IMR-90 (cell line): ENCODE results near the gene GRAMD2A.

ENCODE experiments used
- CEBPB ChIP-seq: IDR thresholded peaks from 2 replicates; pipeline ENCODE4 v1.6.1; 2012; ENCODE audit warnings: low read depth, low read length, improper control_type of control experiment
- MAZ ChIP-seq: IDR thresholded peaks from 2 replicates; pipeline ENCODE4 v1.6.1; 2012; ENCODE audit warnings: low read depth, mild to moderate bottlenecking, low read length, improper control_type of control experiment, moderate library complexity, borderline replicate concordance
- NFE2L2 ChIP-seq: fragments of 150-350 bp; IDR thresholded peaks from 2 replicates; pipeline ENCODE4 v1.6.1; 2016; ENCODE audit warnings: low read depth, mild to moderate bottlenecking, low read length
- POLR2A ChIP-seq: IDR thresholded peaks from 2 replicates; pipeline ENCODE4 v1.6.1; 2012; ENCODE audit warnings: mild to moderate bottlenecking, low read depth, low read length
- RCOR1 ChIP-seq: IDR thresholded peaks from 2 replicates; pipeline ENCODE4 v1.6.1; 2012; ENCODE audit warnings: mild to moderate bottlenecking, low read length, improper control_type of control experiment; ENCODE audit not compliant: insufficient replicate concordance
- RFX5 ChIP-seq: IDR thresholded peaks from 2 replicates; pipeline ENCODE4 v1.8.0; 2012; ENCODE audit warnings: low read depth, mild to moderate bottlenecking, low read length, moderate library complexity
- SMC3 ChIP-seq: fragments of 150-350 bp; IDR thresholded peaks from 2 replicates; pipeline ENCODE4 v1.6.1; 2016; ENCODE audit warnings: low read depth, mild to moderate bottlenecking, antibody characterized with exemption, low read length, moderate library complexity
- TF ChIP-seq, protein P1 (sequence below): conservative IDR thresholded peaks from 2 replicates; pipeline ENCODE4 v1.5.1; 2012; ENCODE audit warnings: mild to moderate bottlenecking, low read depth, low read length, improper control_type of control experiment
- TF ChIP-seq, protein P2 (sequence below): fragments of 150-350 bp; IDR thresholded peaks from 2 replicates; pipeline ENCODE4 v1.6.1; 2017; ENCODE audit warnings: mild to moderate bottlenecking, antibody characterized with exemption, low read length, low read depth

GRCh38 chr15:72124218-72124617 lies 73.4 kb downstream of the GRAMD2A start:
- TF ChIP-seq, protein P1, sequence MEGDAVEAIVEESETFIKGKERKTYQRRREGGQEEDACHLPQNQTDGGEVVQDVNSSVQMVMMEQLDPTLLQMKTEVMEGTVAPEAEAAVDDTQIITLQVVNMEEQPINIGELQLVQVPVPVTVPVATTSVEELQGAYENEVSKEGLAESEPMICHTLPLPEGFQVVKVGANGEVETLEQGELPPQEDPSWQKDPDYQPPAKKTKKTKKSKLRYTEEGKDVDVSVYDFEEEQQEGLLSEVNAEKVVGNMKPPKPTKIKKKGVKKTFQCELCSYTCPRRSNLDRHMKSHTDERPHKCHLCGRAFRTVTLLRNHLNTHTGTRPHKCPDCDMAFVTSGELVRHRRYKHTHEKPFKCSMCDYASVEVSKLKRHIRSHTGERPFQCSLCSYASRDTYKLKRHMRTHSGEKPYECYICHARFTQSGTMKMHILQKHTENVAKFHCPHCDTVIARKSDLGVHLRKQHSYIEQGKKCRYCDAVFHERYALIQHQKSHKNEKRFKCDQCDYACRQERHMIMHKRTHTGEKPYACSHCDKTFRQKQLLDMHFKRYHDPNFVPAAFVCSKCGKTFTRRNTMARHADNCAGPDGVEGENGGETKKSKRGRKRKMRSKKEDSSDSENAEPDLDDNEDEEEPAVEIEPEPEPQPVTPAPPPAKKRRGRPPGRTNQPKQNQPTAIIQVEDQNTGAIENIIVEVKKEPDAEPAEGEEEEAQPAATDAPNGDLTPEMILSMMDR, result no peak
- TF ChIP-seq, protein P2, sequence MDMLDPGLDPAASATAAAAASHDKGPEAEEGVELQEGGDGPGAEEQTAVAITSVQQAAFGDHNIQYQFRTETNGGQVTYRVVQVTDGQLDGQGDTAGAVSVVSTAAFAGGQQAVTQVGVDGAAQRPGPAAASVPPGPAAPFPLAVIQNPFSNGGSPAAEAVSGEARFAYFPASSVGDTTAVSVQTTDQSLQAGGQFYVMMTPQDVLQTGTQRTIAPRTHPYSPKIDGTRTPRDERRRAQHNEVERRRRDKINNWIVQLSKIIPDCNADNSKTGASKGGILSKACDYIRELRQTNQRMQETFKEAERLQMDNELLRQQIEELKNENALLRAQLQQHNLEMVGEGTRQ, result no peak
- TF ChIP-seq POLR2A, result no peak
- no peak for TF ChIP-seq NFE2L2
- no peak for TF ChIP-seq CEBPB
- TF ChIP-seq SMC3, result no peak
- TF ChIP-seq RFX5, result no peak
- no peak for TF ChIP-seq RCOR1
- no peak for TF ChIP-seq MAZ
